NCI-H82 treated with DMSO at 0.1 percent for 48 hours (cell line): ENCODE data around the gene AKT2.

Experiments used
- DNase-seq: peaks from one replicate; lab custom pipeline; 2025; ENCODE audit not compliant: unreplicated experiment; lab: John Stamatoyannopoulos, UW

AKT2 gene

GRCh38 chr19:40254714-40255418 lies 30.3 kb downstream of the AKT2 start:
- DNase-seq, result no peak

GRCh38 chr19:40253611-40254092 lies 31.5 kb downstream of the AKT2 start:
- no peak for DNase-seq

DNA sequence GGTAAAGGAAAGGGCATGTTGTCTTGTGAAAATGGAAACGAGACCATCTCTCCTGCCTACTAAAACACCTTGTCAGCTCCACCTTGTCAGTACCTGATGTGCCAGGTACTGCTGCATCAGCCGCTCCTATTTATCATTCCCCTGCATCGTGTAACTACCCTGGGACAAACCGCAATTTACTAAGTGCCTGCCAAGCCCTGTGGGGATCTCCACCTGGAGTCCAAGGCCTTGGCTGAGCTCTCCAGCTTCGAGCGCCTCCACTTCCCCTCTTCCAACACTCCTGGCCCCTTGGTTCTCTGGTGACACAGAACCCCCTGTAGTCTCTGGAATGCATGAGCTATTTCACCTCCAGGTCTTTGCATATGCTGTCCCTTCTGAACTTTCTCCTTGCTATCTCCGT lies 32.8 kb downstream of the AKT2 start:
- DNase-seq, result no peak

GRCh38 chr19:40251991-40252390 lies 33.2 kb downstream of the AKT2 start:
- no peak for DNase-seq

- DNase-seq, result no peak
These were observed 33.9 kb downstream of the AKT2 start for GRCh38 chr19:40251244-40251643.

DNA sequence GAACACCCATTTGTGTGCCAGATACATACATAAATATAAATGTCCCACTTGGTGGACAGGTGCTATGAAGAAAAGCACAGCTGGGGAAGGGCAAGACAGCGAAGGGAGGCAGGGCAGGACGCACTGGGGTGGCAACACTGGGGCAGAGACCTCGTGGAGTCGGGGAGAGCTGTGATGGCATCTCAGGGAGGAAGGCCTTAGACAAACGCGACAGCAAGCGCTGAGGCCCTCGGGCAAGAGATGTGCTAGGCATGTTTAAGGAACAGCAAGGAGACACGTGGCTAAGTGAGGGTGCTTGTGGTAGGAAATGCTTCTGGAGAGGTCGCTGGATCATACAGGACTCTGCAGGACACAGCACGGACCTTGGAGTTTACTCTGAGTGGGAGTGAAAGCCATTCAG lies 35.4 kb downstream of the AKT2 start:
- no peak for DNase-seq

DNA sequence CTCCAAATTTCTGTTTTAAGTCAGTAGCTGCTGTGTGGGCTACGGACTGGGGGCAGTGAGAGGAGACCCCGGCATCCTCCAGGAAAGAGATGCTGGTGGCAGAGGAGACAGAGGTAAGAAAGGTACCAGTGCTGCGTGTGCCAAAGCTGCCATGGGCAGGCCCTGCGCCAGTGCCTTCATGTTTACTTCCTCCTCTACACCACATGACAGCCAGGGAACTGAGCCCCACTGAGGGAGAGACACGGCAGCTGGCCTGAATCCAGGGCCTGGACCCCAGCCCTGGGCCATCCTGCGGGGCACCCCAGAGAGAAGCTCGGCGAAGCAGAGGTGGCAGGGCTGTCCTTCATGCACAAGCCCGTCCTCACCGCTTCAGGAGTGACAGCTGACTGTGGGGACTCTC lies 35.9 kb downstream of the AKT2 start:
- DNase-seq, result no peak

DNA sequence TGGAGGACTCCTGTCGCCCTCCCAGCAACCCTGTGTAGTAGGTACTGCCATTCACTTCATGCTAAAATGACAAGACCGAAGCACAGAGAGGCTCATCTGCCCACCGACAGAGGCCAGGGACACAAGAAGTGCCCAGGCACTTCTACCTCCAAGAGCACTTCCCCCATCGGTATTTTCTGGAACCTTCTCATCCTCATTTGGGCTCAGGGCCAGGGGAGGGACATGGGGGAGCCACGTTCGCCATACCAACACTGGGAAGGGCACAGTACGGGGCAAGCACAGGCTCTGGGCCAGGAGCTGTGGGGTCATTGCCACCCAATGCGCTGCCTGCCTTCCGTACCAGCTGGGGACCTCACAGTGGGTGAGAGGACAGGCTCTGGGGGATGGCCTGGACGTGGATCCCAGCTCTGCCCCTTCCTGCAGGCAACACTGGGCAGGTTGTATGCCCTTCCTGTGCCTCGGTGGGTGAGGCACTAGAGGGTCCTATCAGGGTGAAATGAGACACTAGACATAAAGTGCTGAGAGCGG lies 37.3 kb downstream of the AKT2 start:
- DNase-seq, result no peak

GRCh38 chr19:40247178-40247577 lies 38.0 kb downstream of the AKT2 start:
- no peak for DNase-seq

DNA sequence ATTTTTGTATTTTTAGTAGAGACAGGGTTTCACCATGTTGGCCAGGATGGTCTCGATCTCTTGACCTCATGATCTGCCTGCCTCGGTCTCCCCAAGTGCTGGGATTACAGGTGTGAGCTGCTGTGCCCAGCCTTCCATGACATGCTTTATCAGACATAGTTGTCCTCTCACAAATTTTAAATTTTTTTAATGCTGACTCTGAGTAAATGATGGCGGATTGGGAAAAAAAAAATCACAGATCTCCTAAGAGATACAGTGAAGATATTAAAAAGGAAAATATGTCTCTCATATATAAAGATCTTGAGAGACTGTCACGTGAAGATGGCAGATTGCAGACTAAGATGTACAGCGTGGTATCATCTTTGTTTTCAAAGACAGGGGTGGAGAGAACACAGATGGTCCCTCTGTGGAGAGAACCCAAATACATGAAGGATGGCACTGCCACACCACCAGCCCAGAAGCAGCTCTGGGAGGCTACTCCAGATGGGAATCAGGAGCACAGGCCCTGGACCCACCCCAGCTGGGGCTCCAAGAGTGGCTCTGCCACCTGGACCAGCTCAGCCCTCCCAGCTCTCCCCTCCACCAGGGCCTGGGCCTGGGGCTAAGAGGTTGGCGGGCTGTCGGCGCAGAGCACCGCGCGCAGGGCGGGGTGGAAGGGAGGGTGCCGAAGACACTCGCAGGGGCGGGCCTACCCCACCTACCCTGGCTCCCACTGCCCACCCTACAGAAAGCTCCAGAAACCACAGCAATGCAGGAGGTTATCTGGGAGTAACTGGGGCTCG lies 38.7 kb downstream of the AKT2 start:
- DNase-seq, result no peak

DNA sequence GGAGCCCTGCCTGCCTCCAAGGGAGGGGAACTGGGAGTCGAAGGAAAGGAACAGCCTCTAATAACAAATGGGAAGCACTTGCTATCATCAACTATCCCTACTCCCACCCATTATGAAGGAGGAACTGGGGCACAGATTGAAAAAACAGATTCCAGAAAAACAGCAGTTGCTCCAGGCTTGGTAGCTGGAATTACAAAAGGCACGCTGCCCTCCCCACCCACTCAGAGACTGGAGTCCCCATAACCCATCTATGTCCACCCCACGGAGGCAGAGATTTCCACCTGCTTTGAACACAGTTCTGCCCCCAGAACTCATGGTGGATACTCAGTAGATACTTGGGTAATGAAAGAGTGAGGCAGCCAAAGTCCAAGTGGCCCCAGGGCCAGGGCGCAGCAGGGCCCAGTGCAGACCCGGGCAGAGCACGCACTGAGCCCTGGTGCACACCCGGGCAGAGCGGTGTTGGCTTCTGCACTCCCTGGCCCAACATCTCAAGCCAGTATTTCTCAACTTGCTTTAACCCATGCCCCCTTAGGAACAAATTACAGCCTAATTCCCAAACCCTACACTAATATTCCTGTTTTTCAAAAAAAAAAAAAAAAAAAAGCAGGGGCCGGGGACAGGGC lies 39.5 kb downstream of the AKT2 start:
- no peak for DNase-seq

- no peak for DNase-seq
These were observed 40.4 kb downstream of the AKT2 start for GRCh38 chr19:40244579-40245317.

- no peak for DNase-seq
These were observed 42.0 kb downstream of the AKT2 start for GRCh38 chr19:40243181-40243580.

- DNase-seq, result no peak
These were observed 42.7 kb downstream of the AKT2 start for GRCh38 chr19:40242480-40242879.

- DNase-seq, result no peak
These were observed 43.2 kb downstream of the AKT2 start for GRCh38 chr19:40241809-40242384.

- DNase-seq, result no peak
These were observed 43.9 kb downstream of the AKT2 start for GRCh38 chr19:40241125-40241808.

DNA sequence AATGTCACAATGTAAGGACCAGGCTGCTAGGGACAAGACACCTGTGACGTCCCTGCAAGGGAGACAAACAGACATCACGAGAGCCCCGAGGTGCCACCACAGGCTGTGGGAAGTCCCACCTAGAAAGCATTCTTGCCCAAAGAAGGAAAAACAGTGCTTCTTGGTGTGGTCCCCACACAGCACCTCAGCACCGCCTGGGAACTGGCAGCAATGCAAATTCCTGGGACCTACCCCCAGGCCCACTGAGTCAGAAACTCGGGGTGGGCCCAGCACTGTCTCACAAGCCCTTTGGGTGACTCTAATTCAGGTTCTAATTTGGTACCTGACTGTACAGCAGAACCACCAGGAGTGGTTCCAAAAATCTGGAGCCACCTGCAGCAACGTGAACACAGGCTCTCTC lies 44.8 kb downstream of the AKT2 start:
- DNase-seq, result no peak

DNA sequence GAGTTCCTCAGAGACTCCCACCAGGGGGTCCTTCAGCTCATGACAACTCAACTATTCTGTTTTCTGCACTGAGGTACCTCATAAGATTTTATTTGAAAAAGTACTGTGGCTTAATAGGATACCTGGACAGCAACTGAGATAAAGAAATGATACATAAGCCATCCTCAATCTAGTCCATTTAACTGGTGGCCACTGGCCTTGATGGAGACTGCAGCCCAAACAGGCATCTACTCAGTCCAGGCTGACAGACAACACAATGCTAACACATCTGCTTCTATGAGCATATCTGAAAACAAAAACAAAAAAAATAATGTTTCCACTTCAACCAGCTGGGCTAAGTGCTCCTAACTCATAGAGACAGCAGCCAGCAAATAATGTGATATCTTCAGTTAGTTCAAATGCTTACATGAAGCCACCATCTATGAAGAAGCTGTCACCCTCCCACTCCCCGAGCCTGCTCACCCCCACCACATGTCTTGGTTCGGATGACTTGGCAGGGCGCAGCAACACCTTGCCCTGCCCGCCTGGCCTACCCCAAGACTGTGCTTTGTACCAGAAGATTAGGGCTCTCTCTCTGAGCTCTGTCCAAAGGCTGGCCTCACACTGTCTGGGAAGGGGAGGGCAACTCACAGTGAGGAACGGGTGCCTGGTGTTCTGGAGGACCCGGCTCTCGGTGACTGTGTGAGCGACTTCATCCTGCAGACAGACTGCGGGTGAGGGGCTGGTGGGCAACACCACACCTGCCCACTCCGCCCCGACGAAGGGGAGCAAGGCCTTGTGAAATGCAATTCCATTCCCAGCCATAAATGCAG lies 45.5 kb downstream of the AKT2 start:
- no peak for DNase-seq

DNA sequence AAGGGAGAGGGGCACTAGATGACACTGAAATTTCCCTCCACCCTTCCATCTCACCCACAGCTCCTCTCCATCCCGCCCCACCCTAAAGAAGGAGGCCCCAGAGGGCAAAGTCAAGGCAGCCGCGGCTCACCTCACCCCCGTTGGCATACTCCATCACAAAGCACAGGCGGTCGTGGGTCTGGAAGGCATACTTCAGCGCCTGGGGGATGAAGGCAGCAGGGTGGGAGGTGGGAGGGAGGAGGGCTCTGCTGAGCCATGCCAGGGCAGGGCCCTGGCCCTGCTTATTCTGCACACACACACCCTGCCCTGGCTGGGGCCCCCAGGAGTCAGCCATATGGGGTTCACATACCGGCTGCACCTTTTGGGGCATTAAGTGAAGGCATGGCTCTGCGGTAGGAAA lies 46.4 kb downstream of the AKT2 start:
- no peak for DNase-seq
